Measurements from ENCODE around the gene TSNAXIP1. TPM values are rescaled to one million over a fixed set of nuclear protein-coding genes. Genes with fewer than 3 reads are reported as not detected.

The TSNAXIP1 gene
- total and polyA plus RNA-seq, 9 of the 15 experiments (the other 6 are each of a cell fraction or from before 2014, with no cell fraction given), result 0.03 to 0.24 (median 0.11) TPM; not detected in 4

GRCh38 chr16:67841198-67841815 lies 34.6 kb downstream of the TSNAXIP1 start (continued):
- 0 out of 2 replicates have a peak, but pooled peaks have one; percentile 33 for TF ChIP-seq THAP12 (CRISPR knock-in tag; IDR thresholded peaks at IDR 0.05)
- no peak for TF ChIP-seq ZNF274 (IDR thresholded peaks at IDR 0.05; ENCODE audit: borderline replicate concordance, low read depth, low read length)
- TF ChIP-seq, protein P1, sequence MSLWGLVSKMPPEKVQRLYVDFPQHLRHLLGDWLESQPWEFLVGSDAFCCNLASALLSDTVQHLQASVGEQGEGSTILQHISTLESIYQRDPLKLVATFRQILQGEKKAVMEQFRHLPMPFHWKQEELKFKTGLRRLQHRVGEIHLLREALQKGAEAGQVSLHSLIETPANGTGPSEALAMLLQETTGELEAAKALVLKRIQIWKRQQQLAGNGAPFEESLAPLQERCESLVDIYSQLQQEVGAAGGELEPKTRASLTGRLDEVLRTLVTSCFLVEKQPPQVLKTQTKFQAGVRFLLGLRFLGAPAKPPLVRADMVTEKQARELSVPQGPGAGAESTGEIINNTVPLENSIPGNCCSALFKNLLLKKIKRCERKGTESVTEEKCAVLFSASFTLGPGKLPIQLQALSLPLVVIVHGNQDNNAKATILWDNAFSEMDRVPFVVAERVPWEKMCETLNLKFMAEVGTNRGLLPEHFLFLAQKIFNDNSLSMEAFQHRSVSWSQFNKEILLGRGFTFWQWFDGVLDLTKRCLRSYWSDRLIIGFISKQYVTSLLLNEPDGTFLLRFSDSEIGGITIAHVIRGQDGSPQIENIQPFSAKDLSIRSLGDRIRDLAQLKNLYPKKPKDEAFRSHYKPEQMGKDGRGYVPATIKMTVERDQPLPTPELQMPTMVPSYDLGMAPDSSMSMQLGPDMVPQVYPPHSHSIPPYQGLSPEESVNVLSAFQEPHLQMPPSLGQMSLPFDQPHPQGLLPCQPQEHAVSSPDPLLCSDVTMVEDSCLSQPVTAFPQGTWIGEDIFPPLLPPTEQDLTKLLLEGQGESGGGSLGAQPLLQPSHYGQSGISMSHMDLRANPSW (CRISPR knock-in tag; IDR thresholded peaks at IDR 0.05), result 0 out of 2 replicates have a peak, but pooled peaks have one; percentile 23
- TF ChIP-seq POLR3A (IDR thresholded peaks at IDR 0.05; ENCODE audit: borderline replicate concordance, extremely low read depth, insufficient read depth, insufficient read length), result no peak
- TF ChIP-seq ZNF165 (CRISPR knock-in tag; IDR thresholded peaks at IDR 0.05; ENCODE audit: borderline replicate concordance), result no peak
- TF ChIP-seq RBBP5 (IDR thresholded peaks at IDR 0.05; ENCODE audit: borderline replicate concordance, insufficient read depth, low read length, poor library complexity, severe bottlenecking), result no peak
- TF ChIP-seq ARNT (IDR thresholded peaks at IDR 0.05), result 0 out of 4 replicates have a peak, but pooled peaks of 1 of the 2 experiments have one; percentile 38
- TF ChIP-seq RBM17 (IDR thresholded peaks at IDR 0.05; ENCODE audit: borderline replicate concordance, low read depth, low read length), result no peak
- TF ChIP-seq, protein P2, sequence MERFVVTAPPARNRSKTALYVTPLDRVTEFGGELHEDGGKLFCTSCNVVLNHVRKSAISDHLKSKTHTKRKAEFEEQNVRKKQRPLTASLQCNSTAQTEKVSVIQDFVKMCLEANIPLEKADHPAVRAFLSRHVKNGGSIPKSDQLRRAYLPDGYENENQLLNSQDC (CRISPR knock-in tag; IDR thresholded peaks at IDR 0.05), result no peak
- no peak for TF ChIP-seq THRA (IDR thresholded peaks at IDR 0.05)
- TF ChIP-seq ZNF707 (CRISPR knock-in tag; conservative IDR thresholded peaks at IDR 0.05), result no peak
- peak; percentile 68 for TF ChIP-seq EP400 (IDR thresholded peaks at IDR 0.05)
- 0 out of 2 replicates have a peak, but pooled peaks have one; percentile 78 for TF ChIP-seq HDGF (IDR thresholded peaks at IDR 0.05)
- TF ChIP-seq ETV1 (tag; conservative IDR thresholded peaks at IDR 0.05; ENCODE audit: low read depth), result no peak
- TF ChIP-seq ESRRB (CRISPR knock-in tag; IDR thresholded peaks at IDR 0.05; ENCODE audit: borderline replicate concordance), result no peak
- no peak for TF ChIP-seq NCOA4 (IDR thresholded peaks at IDR 0.05; ENCODE audit: partially characterized antibody)
- no peak for TF ChIP-seq HDAC8 (tag; IDR thresholded peaks at IDR 0.05)
- TF ChIP-seq ZNF253 (CRISPR knock-in tag; conservative IDR thresholded peaks at IDR 0.05), result no peak
- TF ChIP-seq, protein P3, sequence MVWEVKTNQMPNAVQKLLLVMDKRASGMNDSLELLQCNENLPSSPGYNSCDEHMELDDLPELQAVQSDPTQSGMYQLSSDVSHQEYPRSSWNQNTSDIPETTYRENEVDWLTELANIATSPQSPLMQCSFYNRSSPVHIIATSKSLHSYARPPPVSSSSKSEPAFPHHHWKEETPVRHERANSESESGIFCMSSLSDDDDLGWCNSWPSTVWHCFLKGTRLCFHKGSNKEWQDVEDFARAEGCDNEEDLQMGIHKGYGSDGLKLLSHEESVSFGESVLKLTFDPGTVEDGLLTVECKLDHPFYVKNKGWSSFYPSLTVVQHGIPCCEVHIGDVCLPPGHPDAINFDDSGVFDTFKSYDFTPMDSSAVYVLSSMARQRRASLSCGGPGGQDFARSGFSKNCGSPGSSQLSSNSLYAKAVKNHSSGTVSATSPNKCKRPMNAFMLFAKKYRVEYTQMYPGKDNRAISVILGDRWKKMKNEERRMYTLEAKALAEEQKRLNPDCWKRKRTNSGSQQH (CRISPR knock-in tag; IDR thresholded peaks at IDR 0.05), result no peak
- no peak for TF ChIP-seq TBL1XR1 (IDR thresholded peaks at IDR 0.05; ENCODE audit: low read length in 2 of 2)

Data from K562 (cell line).